Suprapubic skin (tissue), 3 donors: ENCODE results near the gene COL8A1.
"Not testable (repeated sequence)": the region's sequence is repeated elsewhere in the genome, so short reads cannot be mapped to it uniquely, and the experiment has no call there.

ENCODE experiments used
- CTCF ChIP-seq, 2 donors: fragments of 200-600 bp in 1 of 2; fragments of 450-650 bp in 1 of 2; sonication (generic) in 1 of 2; IDR thresholded peaks; one replicate each; pipeline ENCODE4 v1.5.1; 2016 to 2019; ENCODE audit warnings: antibody characterized with exemption in 2 of 2, mild to moderate bottlenecking in 1 of 2, moderate library complexity in 1 of 2
- EP300 ChIP-seq: sonication (generic); formaldehyde crosslinking; IDR thresholded peaks from one replicate; pipeline ENCODE4 v1.6.1; 2017; ENCODE audit warnings: antibody characterized with exemption

- not testable (repeated sequence) for TF ChIP-seq EP300; CTCF (IDR thresholded peaks at IDR 0.05)
Observed at GRCh38 chr3:99589168-99589567, 49.2 kb upstream of the COL8A1 start.
